ENCODE results near the gene NOL3.
A peak's percentile ranks its signal among the peaks of the same experiment; 100 is the strongest.

NOL3 gene

GRCh38 chr16:67199011-67199807 is 28.9 kb downstream of the NOL3 start, which contains the start of gene ELMO3:
ELMO3 (plus strand) TSS chr16:67199131; CDS start chr16:67199327, 196 bp downstream.
- TF ChIP-seq CREB1 (IDR thresholded peaks at IDR 0.05; ENCODE audit: low read depth), result no peak
- TF ChIP-seq ZBTB7A (IDR thresholded peaks at IDR 0.05; ENCODE audit: low read depth), result no peak
- no peak for TF ChIP-seq TEAD4 (IDR thresholded peaks at IDR 0.05)
- peak; percentile 7; the same call in 1 of the 2 replicates for TF ChIP-seq RAD21 (IDR thresholded peaks at IDR 0.05; ENCODE audit: low read depth)
- no peak for TF ChIP-seq REST (IDR thresholded peaks at IDR 0.05; ENCODE audit: low read depth)
- TF ChIP-seq YY1 (IDR thresholded peaks at IDR 0.05; ENCODE audit: low read depth), result no peak
- no peak for TF ChIP-seq CEBPB (IDR thresholded peaks at IDR 0.05)
- TF ChIP-seq EGR1 (IDR thresholded peaks at IDR 0.05), result no peak
- peak; percentile 37 for TF ChIP-seq MAX (IDR thresholded peaks at IDR 0.05)
- TF ChIP-seq NFIC (IDR thresholded peaks at IDR 0.05), result no peak
- peak; percentile 44; the same call in 1 of the 2 replicates for TF ChIP-seq TAF1 (IDR thresholded peaks at IDR 0.05; ENCODE audit: low read depth)
- 0 out of 2 replicates have a peak, but pooled peaks have one; percentile 13 for TF ChIP-seq USF1 (IDR thresholded peaks at IDR 0.05)
- 0 out of 2 replicates have a peak, but pooled peaks have one; percentile 20 for TF ChIP-seq EP300 (IDR thresholded peaks at IDR 0.05; ENCODE audit: borderline replicate concordance)
- peak; percentile 53; the same call in 1 of the 2 replicates for TF ChIP-seq TCF12 (IDR thresholded peaks at IDR 0.05; ENCODE audit: low read depth)
- no peak for TF ChIP-seq FOXM1 (IDR thresholded peaks at IDR 0.05; ENCODE audit: borderline replicate concordance, low read depth)

GRCh38 chr16:67199808-67200198 is 29.5 kb downstream of the NOL3 start:
- no peak for TF ChIP-seq TCF12 (IDR thresholded peaks at IDR 0.05; ENCODE audit: low read depth)
- no peak for TF ChIP-seq CEBPB (IDR thresholded peaks at IDR 0.05)
- no peak for TF ChIP-seq MAX (IDR thresholded peaks at IDR 0.05)
- TF ChIP-seq TAF1 (IDR thresholded peaks at IDR 0.05; ENCODE audit: low read depth), result no peak
- no peak for TF ChIP-seq YY1 (IDR thresholded peaks at IDR 0.05; ENCODE audit: low read depth)
- TF ChIP-seq TEAD4 (IDR thresholded peaks at IDR 0.05), result no peak

- no peak for TF ChIP-seq MAX (IDR thresholded peaks at IDR 0.05)
- TF ChIP-seq USF1 (IDR thresholded peaks at IDR 0.05), result no peak
- TF ChIP-seq REST (IDR thresholded peaks at IDR 0.05; ENCODE audit: low read depth), result no peak
- no peak for TF ChIP-seq RAD21 (IDR thresholded peaks at IDR 0.05; ENCODE audit: low read depth)
- no peak for TF ChIP-seq EP300 (IDR thresholded peaks at IDR 0.05; ENCODE audit: borderline replicate concordance)
- TF ChIP-seq TCF12 (IDR thresholded peaks at IDR 0.05; ENCODE audit: low read depth), result no peak
- no peak for TF ChIP-seq TAF1 (IDR thresholded peaks at IDR 0.05; ENCODE audit: low read depth)
- TF ChIP-seq YY1 (IDR thresholded peaks at IDR 0.05; ENCODE audit: low read depth), result no peak
- no peak for TF ChIP-seq NFIC (IDR thresholded peaks at IDR 0.05)
- no peak for TF ChIP-seq TEAD4 (IDR thresholded peaks at IDR 0.05)
- TF ChIP-seq ZBTB7A (IDR thresholded peaks at IDR 0.05; ENCODE audit: low read depth), result no peak
- no peak for TF ChIP-seq FOXM1 (IDR thresholded peaks at IDR 0.05; ENCODE audit: borderline replicate concordance, low read depth)
- no peak for TF ChIP-seq CEBPB (IDR thresholded peaks at IDR 0.05)
- no peak for TF ChIP-seq CREB1 (IDR thresholded peaks at IDR 0.05; ENCODE audit: low read depth)
Measured at GRCh38 chr16:67200491-67200890, 30.2 kb downstream of the NOL3 start.

- TF ChIP-seq ZBTB7A (IDR thresholded peaks at IDR 0.05; ENCODE audit: low read depth) (no peak), REST (IDR thresholded peaks at IDR 0.05; ENCODE audit: low read depth) (no peak), NFIC (IDR thresholded peaks at IDR 0.05) (no peak), RAD21 (IDR thresholded peaks at IDR 0.05; ENCODE audit: low read depth) (no peak), CEBPB (IDR thresholded peaks at IDR 0.05) (no peak), TEAD4 (IDR thresholded peaks at IDR 0.05) (no peak), EP300 (IDR thresholded peaks at IDR 0.05; ENCODE audit: borderline replicate concordance) (no peak), USF1 (IDR thresholded peaks at IDR 0.05) (no peak), EGR1 (IDR thresholded peaks at IDR 0.05) (no peak)
Measured at GRCh38 chr16:67201411-67202345, 31.3 kb downstream of the NOL3 start.
